ENCODE results near the gene CSH1. TPM values are rescaled to one million over a fixed set of nuclear protein-coding genes. Genes with fewer than 3 reads are reported as not detected.

CSH1 gene
- total and polyA plus RNA-seq, 2 experiments from 2014 or later: 0.68 TPM; not detected in 1

DNA sequence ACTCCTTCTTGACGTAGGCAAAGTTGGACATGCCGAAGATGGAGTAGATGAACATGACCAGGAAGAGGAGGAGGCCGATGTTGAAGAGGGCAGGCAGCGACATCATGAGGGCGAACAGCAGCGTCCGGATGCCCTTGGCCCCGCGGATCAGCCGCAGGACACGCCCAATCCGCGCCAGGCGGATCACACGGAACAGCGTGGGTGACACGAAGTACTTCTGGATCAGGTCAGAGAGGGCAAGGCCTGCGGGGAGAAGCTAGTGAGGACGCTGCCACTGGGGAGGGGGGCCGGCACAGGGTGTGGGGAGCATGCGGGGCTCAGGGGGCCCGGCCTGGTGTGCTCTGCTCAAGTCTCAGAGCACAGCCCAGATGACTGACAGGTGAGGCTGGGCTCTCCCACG lies 45.4 kb upstream of the CSH1 start (continued):
- TF ChIP-seq, protein P1, sequence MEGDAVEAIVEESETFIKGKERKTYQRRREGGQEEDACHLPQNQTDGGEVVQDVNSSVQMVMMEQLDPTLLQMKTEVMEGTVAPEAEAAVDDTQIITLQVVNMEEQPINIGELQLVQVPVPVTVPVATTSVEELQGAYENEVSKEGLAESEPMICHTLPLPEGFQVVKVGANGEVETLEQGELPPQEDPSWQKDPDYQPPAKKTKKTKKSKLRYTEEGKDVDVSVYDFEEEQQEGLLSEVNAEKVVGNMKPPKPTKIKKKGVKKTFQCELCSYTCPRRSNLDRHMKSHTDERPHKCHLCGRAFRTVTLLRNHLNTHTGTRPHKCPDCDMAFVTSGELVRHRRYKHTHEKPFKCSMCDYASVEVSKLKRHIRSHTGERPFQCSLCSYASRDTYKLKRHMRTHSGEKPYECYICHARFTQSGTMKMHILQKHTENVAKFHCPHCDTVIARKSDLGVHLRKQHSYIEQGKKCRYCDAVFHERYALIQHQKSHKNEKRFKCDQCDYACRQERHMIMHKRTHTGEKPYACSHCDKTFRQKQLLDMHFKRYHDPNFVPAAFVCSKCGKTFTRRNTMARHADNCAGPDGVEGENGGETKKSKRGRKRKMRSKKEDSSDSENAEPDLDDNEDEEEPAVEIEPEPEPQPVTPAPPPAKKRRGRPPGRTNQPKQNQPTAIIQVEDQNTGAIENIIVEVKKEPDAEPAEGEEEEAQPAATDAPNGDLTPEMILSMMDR (conservative IDR thresholded peaks at IDR 0.05; ENCODE audit: low read depth in 2 of 2): no peak
- no peak for TF ChIP-seq EZH2phosphoT487 (IDR thresholded peaks at IDR 0.05; ENCODE audit: unreplicated experiment)
- TF ChIP-seq, protein P2, sequence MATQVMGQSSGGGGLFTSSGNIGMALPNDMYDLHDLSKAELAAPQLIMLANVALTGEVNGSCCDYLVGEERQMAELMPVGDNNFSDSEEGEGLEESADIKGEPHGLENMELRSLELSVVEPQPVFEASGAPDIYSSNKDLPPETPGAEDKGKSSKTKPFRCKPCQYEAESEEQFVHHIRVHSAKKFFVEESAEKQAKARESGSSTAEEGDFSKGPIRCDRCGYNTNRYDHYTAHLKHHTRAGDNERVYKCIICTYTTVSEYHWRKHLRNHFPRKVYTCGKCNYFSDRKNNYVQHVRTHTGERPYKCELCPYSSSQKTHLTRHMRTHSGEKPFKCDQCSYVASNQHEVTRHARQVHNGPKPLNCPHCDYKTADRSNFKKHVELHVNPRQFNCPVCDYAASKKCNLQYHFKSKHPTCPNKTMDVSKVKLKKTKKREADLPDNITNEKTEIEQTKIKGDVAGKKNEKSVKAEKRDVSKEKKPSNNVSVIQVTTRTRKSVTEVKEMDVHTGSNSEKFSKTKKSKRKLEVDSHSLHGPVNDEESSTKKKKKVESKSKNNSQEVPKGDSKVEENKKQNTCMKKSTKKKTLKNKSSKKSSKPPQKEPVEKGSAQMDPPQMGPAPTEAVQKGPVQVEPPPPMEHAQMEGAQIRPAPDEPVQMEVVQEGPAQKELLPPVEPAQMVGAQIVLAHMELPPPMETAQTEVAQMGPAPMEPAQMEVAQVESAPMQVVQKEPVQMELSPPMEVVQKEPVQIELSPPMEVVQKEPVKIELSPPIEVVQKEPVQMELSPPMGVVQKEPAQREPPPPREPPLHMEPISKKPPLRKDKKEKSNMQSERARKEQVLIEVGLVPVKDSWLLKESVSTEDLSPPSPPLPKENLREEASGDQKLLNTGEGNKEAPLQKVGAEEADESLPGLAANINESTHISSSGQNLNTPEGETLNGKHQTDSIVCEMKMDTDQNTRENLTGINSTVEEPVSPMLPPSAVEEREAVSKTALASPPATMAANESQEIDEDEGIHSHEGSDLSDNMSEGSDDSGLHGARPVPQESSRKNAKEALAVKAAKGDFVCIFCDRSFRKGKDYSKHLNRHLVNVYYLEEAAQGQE (IDR thresholded peaks at IDR 0.05; ENCODE audit: unreplicated experiment): no peak
- TF ChIP-seq STAT1 (IDR thresholded peaks at IDR 0.05; ENCODE audit: unreplicated experiment): no peak
- no peak for TF ChIP-seq EZH2 (IDR thresholded peaks at IDR 0.05; ENCODE audit: low read depth, unreplicated experiment)

DNA sequence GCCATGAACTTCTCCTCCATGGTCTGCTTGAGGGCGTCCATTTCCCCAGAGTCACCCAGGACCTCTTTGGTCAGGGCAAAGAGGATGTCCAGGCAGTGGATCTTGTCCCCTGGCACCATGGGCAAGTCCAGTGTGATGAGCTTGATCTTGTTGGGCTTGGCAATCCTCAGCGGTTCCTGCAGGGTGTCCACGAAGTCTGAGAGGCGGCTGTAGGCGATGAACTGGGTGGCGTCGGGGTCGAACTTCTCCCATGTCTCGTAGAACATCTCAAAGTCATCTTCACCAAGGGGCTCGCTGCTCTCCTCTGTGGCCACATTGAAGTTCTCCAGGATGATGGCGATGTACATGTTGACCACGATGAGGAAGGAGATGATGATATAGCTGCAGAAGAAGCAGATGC lies 44.8 kb upstream of the CSH1 start:
- Histone ChIP-seq H4K20me1 (replicated peaks; ENCODE audit: insufficient read depth) (no peaks in the 10 kb centered on the region), H3K4me2 (no peak overlapping the region), H3K9me2 (ENCODE audit: insufficient read depth) (no peaks in the 10 kb centered on the region), H3K27ac (ENCODE audit: low read depth) (no peak overlapping the region), H2AFZ (no peak overlapping the region), H3K4me1 (ENCODE audit: insufficient read depth) (no peaks in the 10 kb centered on the region), H3K79me2 (replicated peaks; ENCODE audit: insufficient read depth) (no peaks in the 10 kb centered on the region), H3K27me3 (ENCODE audit: insufficient read depth) (no peaks in the 10 kb centered on the region), H3F3A (replicated peaks; ENCODE audit: low read depth) (no peaks in the 10 kb centered on the region), H3K36me3 (ENCODE audit: insufficient read depth) (no peaks in the 10 kb centered on the region), H3K4me3 (no peak overlapping the region)
- no peak for ATAC-seq
- Mint-ChIP-seq H3K36me3 (ENCODE audit: low read depth) (peaks cover 33% of the 10 kb centered on the region), H3K27me3 (ENCODE audit: insufficient read depth, low read depth, poor library complexity) (peaks cover 2% of the 10 kb centered on the region), H3K4me1 (peaks cover 4% of the 10 kb centered on the region; the same call in 2 of the 3 replicates), H3K27ac (no peak overlapping the region), H3K4me3 (no peak overlapping the region), H3K9me3 (no peaks in the 10 kb centered on the region; the same call in 2 of the 3 replicates)
- DNase-seq (ENCODE audit: low spot score): no peak
- TF ChIP-seq, protein P3, sequence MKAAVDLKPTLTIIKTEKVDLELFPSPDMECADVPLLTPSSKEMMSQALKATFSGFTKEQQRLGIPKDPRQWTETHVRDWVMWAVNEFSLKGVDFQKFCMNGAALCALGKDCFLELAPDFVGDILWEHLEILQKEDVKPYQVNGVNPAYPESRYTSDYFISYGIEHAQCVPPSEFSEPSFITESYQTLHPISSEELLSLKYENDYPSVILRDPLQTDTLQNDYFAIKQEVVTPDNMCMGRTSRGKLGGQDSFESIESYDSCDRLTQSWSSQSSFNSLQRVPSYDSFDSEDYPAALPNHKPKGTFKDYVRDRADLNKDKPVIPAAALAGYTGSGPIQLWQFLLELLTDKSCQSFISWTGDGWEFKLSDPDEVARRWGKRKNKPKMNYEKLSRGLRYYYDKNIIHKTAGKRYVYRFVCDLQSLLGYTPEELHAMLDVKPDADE (IDR thresholded peaks at IDR 0.05): no peak
- TF ChIP-seq JUNB (IDR thresholded peaks at IDR 0.05; ENCODE audit: unreplicated experiment): no peak
- TF ChIP-seq, protein P2 (IDR thresholded peaks at IDR 0.05; ENCODE audit: unreplicated experiment): no peak
- TF ChIP-seq STAT1 (IDR thresholded peaks at IDR 0.05; ENCODE audit: unreplicated experiment): no peak
- TF ChIP-seq, protein P1 (conservative IDR thresholded peaks at IDR 0.05; ENCODE audit: low read depth in 2 of 2): no peak
- no peak for TF ChIP-seq EZH2phosphoT487 (IDR thresholded peaks at IDR 0.05; ENCODE audit: unreplicated experiment)
- no peak for TF ChIP-seq ZNF331 (CRISPR knock-in tag; IDR thresholded peaks at IDR 0.05; ENCODE audit: low read depth)
- no peak for TF ChIP-seq POLR2AphosphoS5 (IDR thresholded peaks at IDR 0.05; ENCODE audit: low read depth)
- no peak for TF ChIP-seq ZNF114 (CRISPR knock-in tag; IDR thresholded peaks at IDR 0.05)
- no peak for TF ChIP-seq CREB1 (CRISPR knock-in tag; IDR thresholded peaks at IDR 0.05; ENCODE audit: low read depth)
- no peak for TF ChIP-seq NANOG (IDR thresholded peaks at IDR 0.05; ENCODE audit: borderline replicate concordance)

All from GM23338 (cell line).